Neural cell (in vitro differentiated cells): ENCODE results near the gene APOL4. TPM values are rescaled to one million over a fixed set of nuclear protein-coding genes. Genes with fewer than 3 reads are reported as not detected.

Experiments
- H2AFZ ChIP-seq: fragments of 200-600, 300-800 bp; sonication (generic), shearing (Covaris generic); 2 replicates; pipeline ENCODE4 v1.6.0; 2014; ENCODE audit warnings: low read depth, mild to moderate bottlenecking, antibody characterized with exemption, low read length, moderate library complexity
- H3F3A ChIP-seq: fragments of 200-600 bp; shearing (Covaris generic); 2 replicates; pipeline ENCODE4 v1.6.1; 2016; ENCODE audit warnings: mild to moderate bottlenecking, moderate library complexity, mixed read lengths, antibody characterized with exemption, low read length; ENCODE audit not compliant: insufficient read depth, poor library complexity, severe bottlenecking
- H3K27ac ChIP-seq: fragments of 200-600, 300-800 bp; sonication (generic), shearing (Covaris generic); 2 replicates; pipeline ENCODE4 v1.5.1; 2014; ENCODE audit warnings: mild to moderate bottlenecking, low read length, moderate library complexity
- H3K27me3 ChIP-seq: fragments of 300-800, 200-600 bp; sonication (generic), shearing (Covaris generic); 2 replicates; pipeline ENCODE4 v1.6.0; 2014; ENCODE audit warnings: mild to moderate bottlenecking, low read depth, low read length, moderate library complexity; ENCODE audit not compliant: insufficient read depth
- H3K36me3 ChIP-seq: fragments of 300-800, 200-600 bp; sonication (generic), shearing (Covaris generic); 2 replicates; pipeline ENCODE4 v1.5.1; 2014; ENCODE audit warnings: mild to moderate bottlenecking, antibody characterized with exemption, low read length, moderate library complexity; ENCODE audit not compliant: insufficient read depth
- H3K4me2 ChIP-seq: fragments of 300-800, 200-600 bp; sonication (generic), shearing (Covaris generic); 2 replicates; pipeline ENCODE4 v1.6.0; 2014; ENCODE audit warnings: mild to moderate bottlenecking, low read length
- H3K4me3 ChIP-seq: fragments of 300-800, 200-600 bp; sonication (generic), shearing (Covaris generic); 2 replicates; pipeline ENCODE4 v1.5.1; 2014; ENCODE audit warnings: mild to moderate bottlenecking, low read length, moderate library complexity
- H3K79me2 ChIP-seq: fragments of 200-600 bp; shearing (Covaris generic); replicated peaks from 2 replicates; pipeline ENCODE4 v1.6.0; 2014; ENCODE audit warnings: mild to moderate bottlenecking, low read length, moderate library complexity; ENCODE audit not compliant: insufficient read depth
- H3K9ac ChIP-seq: fragments of 300-800, 200-600 bp; sonication (generic), shearing (Covaris generic); 2 replicates; pipeline ENCODE4 v1.6.1; 2016; ENCODE audit warnings: mild to moderate bottlenecking, low read length, mixed read lengths
- H3K9me2 ChIP-seq: fragments of 200-600 bp; shearing (Covaris generic); 2 replicates; pipeline ENCODE4 v1.6.1; 2016; ENCODE audit warnings: mild to moderate bottlenecking, low read length, mixed read lengths; ENCODE audit not compliant: insufficient read depth
- H3K9me3 ChIP-seq: fragments of 200-600, 300-800 bp; sonication (generic), shearing (Covaris generic); 2 replicates; pipeline ENCODE4 v1.6.1; 2016; ENCODE audit warnings: mild to moderate bottlenecking, mixed run types, low read length, moderate library complexity, mixed read lengths
- H4K20me1 ChIP-seq: fragments of 200-600 bp; shearing (Covaris generic); 2 replicates; pipeline ENCODE4 v1.6.1; 2016; ENCODE audit warnings: mild to moderate bottlenecking, mixed run types; ENCODE audit not compliant: insufficient read depth
- CTCF ChIP-seq: fragments of 450-650 bp; IDR thresholded peaks from 2 replicates; pipeline ENCODE4 v1.5.1; 2014; ENCODE audit warnings: antibody characterized with exemption, mild to moderate bottlenecking, moderate library complexity; ENCODE audit not compliant: poor library complexity, severe bottlenecking
- EP300 ChIP-seq: fragments of 450-650 bp; conservative IDR thresholded peaks from 2 replicates; pipeline ENCODE4 v1.6.1; 2014; ENCODE audit warnings: antibody characterized with exemption, mild to moderate bottlenecking, moderate library complexity; ENCODE audit not compliant: poor library complexity, severe bottlenecking
- EZH2 ChIP-seq: fragments of 200-600, 300-800 bp; shearing (Covaris generic), sonication (generic); IDR thresholded peaks from 2 replicates; pipeline ENCODE4 v1.6.1; 2014; ENCODE audit warnings: antibody characterized with exemption, low read length, borderline replicate concordance, mild to moderate bottlenecking; ENCODE audit not compliant: insufficient read depth, poor library complexity, severe bottlenecking
- MXI1 ChIP-seq: fragments of 450-650 bp; conservative IDR thresholded peaks from 2 replicates; pipeline ENCODE4 v1.6.1; 2014; ENCODE audit warnings: antibody characterized with exemption, mild to moderate bottlenecking; ENCODE audit not compliant: poor library complexity, severe bottlenecking
- POLR2AphosphoS5 ChIP-seq: IDR thresholded peaks from 2 replicates; pipeline ENCODE4 v1.6.1; 2012
- RAD21 ChIP-seq: fragments of 450-650 bp; conservative IDR thresholded peaks from 2 replicates; pipeline ENCODE4 v1.6.1; 2014; ENCODE audit warnings: antibody characterized with exemption, mild to moderate bottlenecking, moderate library complexity
- SMC3 ChIP-seq: fragments of 450-650 bp; conservative IDR thresholded peaks from 2 replicates; pipeline ENCODE4 v1.6.1; 2014; ENCODE audit warnings: antibody characterized with exemption, mild to moderate bottlenecking, moderate library complexity; ENCODE audit not compliant: poor library complexity
- TAF1 ChIP-seq: IDR thresholded peaks from 2 replicates; pipeline ENCODE4 v1.6.1; 2012; ENCODE audit warnings: low read depth
- polyA plus RNA-seq: library from polyadenylated mRNA; depleted of rRNA; stranded (reverse); fragments of >200 nt; gene quantifications from 2 replicates; pipeline ENCODE4 v1.2.3, GENCODE V29; 2014
- TF ChIP-seq, protein P1 (sequence below): IDR thresholded peaks from 2 replicates; pipeline ENCODE4 v1.6.1; 2012; ENCODE audit warnings: borderline replicate concordance

Gene APOL4
- polyA plus RNA-seq, 1 donor from 2014 or later, result not detected

GRCh38 chr22:36148411-36148810 is 53.2 kb downstream of the APOL4 start:
- Histone ChIP-seq H2AFZ (no peak overlapping the region), H3K27ac (no peak overlapping the region), H3K4me2 (no peak overlapping the region), H3K9ac (no peak overlapping the region), H3F3A (no peaks in the 10 kb centered on the region), H3K79me2 (no peaks in the 10 kb centered on the region), H3K4me3 (no peak overlapping the region), H3K36me3 (no peaks in the 10 kb centered on the region), H3K27me3 (no peaks in the 10 kb centered on the region), H4K20me1 (no peaks in the 10 kb centered on the region), H3K9me3 (no peaks in the 10 kb centered on the region), H3K9me2 (no peaks in the 10 kb centered on the region)
- TF ChIP-seq MXI1, result no peak
- TF ChIP-seq POLR2AphosphoS5, result no peak

DNA sequence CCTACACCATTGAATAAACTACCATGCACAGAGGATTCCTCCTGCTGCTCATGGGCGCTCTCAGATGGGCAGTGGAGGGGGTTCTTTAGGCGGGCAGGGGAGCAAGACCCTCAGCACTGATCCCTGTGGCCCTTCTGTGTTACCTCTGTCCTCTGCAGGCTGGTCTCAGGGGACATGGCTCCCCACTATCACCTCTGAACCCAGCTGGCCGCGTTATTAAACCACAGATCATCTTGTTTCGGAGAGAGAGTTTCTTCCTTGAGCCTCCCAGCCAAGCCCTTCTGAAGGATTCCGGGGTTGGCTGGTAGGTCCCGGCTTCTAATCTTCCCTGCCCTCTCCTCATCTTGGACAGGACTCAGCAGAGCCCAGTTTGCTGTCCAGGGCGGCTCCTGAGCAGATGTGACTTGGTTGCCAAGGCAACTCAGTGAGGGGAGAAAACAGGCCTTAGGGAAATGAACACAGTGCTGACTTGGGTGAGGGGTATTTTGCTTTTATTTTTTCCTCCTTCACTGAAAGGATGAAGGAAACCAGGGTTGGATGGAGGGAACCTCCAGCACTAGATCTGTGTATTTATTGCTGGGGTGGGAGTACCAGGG is 54.3 kb downstream of the APOL4 start:
- no peaks in the 10 kb centered on the region for H3K9me3 ChIP-seq
- no peaks in the 10 kb centered on the region for H3K36me3 ChIP-seq
- H3K4me2 ChIP-seq, result no peak overlapping the region
- no peaks in the 10 kb centered on the region for H3K27me3 ChIP-seq
- H3K4me3 ChIP-seq, result no peak overlapping the region
- H3K79me2 ChIP-seq, result no peaks in the 10 kb centered on the region
- no peak for TF ChIP-seq RAD21
- TF ChIP-seq EP300, result no peak
- TF ChIP-seq TAF1, result no peak
- no peak for TF ChIP-seq EZH2
- no peak for TF ChIP-seq MXI1
- no peak for TF ChIP-seq SMC3
- no peak for TF ChIP-seq POLR2AphosphoS5
- TF ChIP-seq, protein P1, sequence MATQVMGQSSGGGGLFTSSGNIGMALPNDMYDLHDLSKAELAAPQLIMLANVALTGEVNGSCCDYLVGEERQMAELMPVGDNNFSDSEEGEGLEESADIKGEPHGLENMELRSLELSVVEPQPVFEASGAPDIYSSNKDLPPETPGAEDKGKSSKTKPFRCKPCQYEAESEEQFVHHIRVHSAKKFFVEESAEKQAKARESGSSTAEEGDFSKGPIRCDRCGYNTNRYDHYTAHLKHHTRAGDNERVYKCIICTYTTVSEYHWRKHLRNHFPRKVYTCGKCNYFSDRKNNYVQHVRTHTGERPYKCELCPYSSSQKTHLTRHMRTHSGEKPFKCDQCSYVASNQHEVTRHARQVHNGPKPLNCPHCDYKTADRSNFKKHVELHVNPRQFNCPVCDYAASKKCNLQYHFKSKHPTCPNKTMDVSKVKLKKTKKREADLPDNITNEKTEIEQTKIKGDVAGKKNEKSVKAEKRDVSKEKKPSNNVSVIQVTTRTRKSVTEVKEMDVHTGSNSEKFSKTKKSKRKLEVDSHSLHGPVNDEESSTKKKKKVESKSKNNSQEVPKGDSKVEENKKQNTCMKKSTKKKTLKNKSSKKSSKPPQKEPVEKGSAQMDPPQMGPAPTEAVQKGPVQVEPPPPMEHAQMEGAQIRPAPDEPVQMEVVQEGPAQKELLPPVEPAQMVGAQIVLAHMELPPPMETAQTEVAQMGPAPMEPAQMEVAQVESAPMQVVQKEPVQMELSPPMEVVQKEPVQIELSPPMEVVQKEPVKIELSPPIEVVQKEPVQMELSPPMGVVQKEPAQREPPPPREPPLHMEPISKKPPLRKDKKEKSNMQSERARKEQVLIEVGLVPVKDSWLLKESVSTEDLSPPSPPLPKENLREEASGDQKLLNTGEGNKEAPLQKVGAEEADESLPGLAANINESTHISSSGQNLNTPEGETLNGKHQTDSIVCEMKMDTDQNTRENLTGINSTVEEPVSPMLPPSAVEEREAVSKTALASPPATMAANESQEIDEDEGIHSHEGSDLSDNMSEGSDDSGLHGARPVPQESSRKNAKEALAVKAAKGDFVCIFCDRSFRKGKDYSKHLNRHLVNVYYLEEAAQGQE, result no peak
- TF ChIP-seq CTCF, result no peak
- H2AFZ ChIP-seq, result no peak overlapping the region
- H3K9me2 ChIP-seq, result no peaks in the 10 kb centered on the region
- H3K27ac ChIP-seq, result no peak overlapping the region
- no peaks in the 10 kb centered on the region for H3F3A ChIP-seq
- no peak overlapping the region for H3K9ac ChIP-seq
- no peaks in the 10 kb centered on the region for H4K20me1 ChIP-seq
